ENCODE data around the gene DDR2.

DNA sequence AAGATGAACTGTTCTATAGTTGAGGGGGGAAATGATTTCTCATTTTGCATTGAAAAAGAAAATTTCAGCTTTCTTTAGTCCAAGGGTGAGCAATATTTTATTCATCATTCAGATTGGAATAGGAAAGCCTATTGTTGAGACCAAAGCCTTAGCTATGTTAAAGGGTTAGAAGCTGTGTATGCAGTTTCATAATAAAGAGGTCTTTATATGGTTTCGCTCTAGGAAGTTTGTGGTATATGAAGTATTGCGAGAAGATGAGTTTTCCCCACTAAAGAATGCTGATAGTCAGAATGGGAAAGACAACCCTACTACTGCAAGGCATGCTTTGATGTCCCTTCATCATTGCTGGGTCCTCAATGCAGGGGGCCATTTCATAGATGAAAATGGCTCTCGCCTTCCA is 42.2 kb upstream of the DDR2 start:
- TF ChIP-seq, protein P1, sequence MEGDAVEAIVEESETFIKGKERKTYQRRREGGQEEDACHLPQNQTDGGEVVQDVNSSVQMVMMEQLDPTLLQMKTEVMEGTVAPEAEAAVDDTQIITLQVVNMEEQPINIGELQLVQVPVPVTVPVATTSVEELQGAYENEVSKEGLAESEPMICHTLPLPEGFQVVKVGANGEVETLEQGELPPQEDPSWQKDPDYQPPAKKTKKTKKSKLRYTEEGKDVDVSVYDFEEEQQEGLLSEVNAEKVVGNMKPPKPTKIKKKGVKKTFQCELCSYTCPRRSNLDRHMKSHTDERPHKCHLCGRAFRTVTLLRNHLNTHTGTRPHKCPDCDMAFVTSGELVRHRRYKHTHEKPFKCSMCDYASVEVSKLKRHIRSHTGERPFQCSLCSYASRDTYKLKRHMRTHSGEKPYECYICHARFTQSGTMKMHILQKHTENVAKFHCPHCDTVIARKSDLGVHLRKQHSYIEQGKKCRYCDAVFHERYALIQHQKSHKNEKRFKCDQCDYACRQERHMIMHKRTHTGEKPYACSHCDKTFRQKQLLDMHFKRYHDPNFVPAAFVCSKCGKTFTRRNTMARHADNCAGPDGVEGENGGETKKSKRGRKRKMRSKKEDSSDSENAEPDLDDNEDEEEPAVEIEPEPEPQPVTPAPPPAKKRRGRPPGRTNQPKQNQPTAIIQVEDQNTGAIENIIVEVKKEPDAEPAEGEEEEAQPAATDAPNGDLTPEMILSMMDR (IDR thresholded peaks at IDR 0.05) = no peak
- no peak for TF ChIP-seq POLR2A (IDR thresholded peaks at IDR 0.05)
